Measurements from ENCODE around the gene NLGN3.

- no peak for TF ChIP-seq CTCF (conservative IDR thresholded peaks at IDR 0.05; ENCODE audit: low read length)
- TF ChIP-seq EZH2phosphoT487 (IDR thresholded peaks at IDR 0.05; ENCODE audit: borderline replicate concordance, low read depth, low read length), result no peak
These were observed 53.4 kb downstream of the NLGN3 start for GRCh38 chrX:71198066-71198465.
